ENCODE data around the gene FILIP1L. TPM values are rescaled to one million over a fixed set of nuclear protein-coding genes. Genes with fewer than 3 reads are reported as not detected.
A peak's percentile ranks its signal among the peaks of the same experiment; 100 is the strongest.

Gene FILIP1L
- total and polyA plus RNA-seq, 2 donors from 2014 or later, result 5.5 to 25.5 TPM

- no peak for TF ChIP-seq CTCF (IDR thresholded peaks at IDR 0.05; ENCODE audit: borderline replicate concordance, extremely low read depth, insufficient read depth)
- no peaks in the 10 kb centered on the region for H3K27me3 ChIP-seq (ENCODE audit: control insufficient read depth, insufficient read depth, low read length)
- no peak overlapping the region for H3K4me3 ChIP-seq (ENCODE audit: low read length in 3 of 3)
- H3K36me3 ChIP-seq (ENCODE audit: control insufficient read depth in 2 of 3, insufficient read depth in 3 of 3, low read length in 3 of 3), result no peaks in the 10 kb centered on the region
- FAIRE-seq (no peak), DNase-seq (peak in 2 of 5 donors; percentile 55 to 63)
- peaks cover 0 to 2% (median 0%) of the 10 kb centered on the region in 3 donors for H3K4me1 ChIP-seq (ENCODE audit: control insufficient read depth in 2 of 3, insufficient read depth in 2 of 3, low read depth in 1 of 3, low read length in 3 of 3)
- no peak overlapping the region for H3K9ac ChIP-seq (ENCODE audit: low read length in 3 of 3)
- H3K27ac ChIP-seq (ENCODE audit: low read depth in 2 of 2, low read length in 2 of 2), result no peak overlapping the region
- intact Hi-C loops (cut with DNase I), result no loop called here
- H3K9me3 ChIP-seq (ENCODE audit: control insufficient read depth in 2 of 3, insufficient read depth in 1 of 3, low read length in 3 of 3), result no peaks in the 10 kb centered on the region
Observed at GRCh38 chr3:99920481-99921376, 193.6 kb downstream of the FILIP1L start.

- Histone ChIP-seq H3K27ac (ENCODE audit: low read depth in 2 of 2, low read length in 2 of 2) (no peak overlapping the region), H3K36me3 (ENCODE audit: control insufficient read depth in 2 of 3, insufficient read depth in 3 of 3, low read length in 3 of 3) (no peaks in the 10 kb centered on the region), H3K9me3 (ENCODE audit: control insufficient read depth in 2 of 3, insufficient read depth in 1 of 3, low read length in 3 of 3) (no peaks in the 10 kb centered on the region), H3K4me3 (ENCODE audit: low read length in 3 of 3) (no peak overlapping the region), H3K27me3 (ENCODE audit: control insufficient read depth, insufficient read depth, low read length) (no peaks in the 10 kb centered on the region), H3K4me1 (ENCODE audit: control insufficient read depth in 2 of 3, insufficient read depth in 2 of 3, low read depth in 1 of 3, low read length in 3 of 3) (peaks cover 0 to 2% (median 0%) of the 10 kb centered on the region in 3 donors), H3K9ac (ENCODE audit: low read length in 3 of 3) (no peak overlapping the region)
- FAIRE-seq (no peak), DNase-seq (no peak)
- intact Hi-C loops (cut with DNase I), result no loop called here
- no peak for TF ChIP-seq CTCF (IDR thresholded peaks at IDR 0.05; ENCODE audit: borderline replicate concordance, extremely low read depth, insufficient read depth)
Observed at GRCh38 chr3:99919694-99920093, 194.6 kb downstream of the FILIP1L start.

GRCh38 chr3:99918715-99919114 is 195.6 kb downstream of the FILIP1L start:
- no peak for TF ChIP-seq CTCF (IDR thresholded peaks at IDR 0.05; ENCODE audit: borderline replicate concordance, extremely low read depth, insufficient read depth)
- no peaks in the 10 kb centered on the region for H3K9me3 ChIP-seq (ENCODE audit: control insufficient read depth in 2 of 3, insufficient read depth in 1 of 3, low read length in 3 of 3)
- peaks cover 0 to 2% (median 0%) of the 10 kb centered on the region in 3 donors for H3K4me1 ChIP-seq (ENCODE audit: control insufficient read depth in 2 of 3, insufficient read depth in 2 of 3, low read depth in 1 of 3, low read length in 3 of 3)
- no peak overlapping the region for H3K27ac ChIP-seq (ENCODE audit: low read depth in 2 of 2, low read length in 2 of 2)
- DNase-seq (no peak), FAIRE-seq (no peak)
- no peaks in the 10 kb centered on the region for H3K36me3 ChIP-seq (ENCODE audit: control insufficient read depth in 2 of 3, insufficient read depth in 3 of 3, low read length in 3 of 3)
- H3K4me3 ChIP-seq (ENCODE audit: low read length in 3 of 3), result no peak overlapping the region
- H3K27me3 ChIP-seq (ENCODE audit: control insufficient read depth, insufficient read depth, low read length), result no peaks in the 10 kb centered on the region
- H3K9ac ChIP-seq (ENCODE audit: low read length in 3 of 3), result no peak overlapping the region
- intact Hi-C loops (cut with DNase I), result no loop called here
